GM12873 (cell line): ENCODE data around the gene LGALS4.

Experiments used
- TF ChIP-seq, protein P1 (sequence below): IDR thresholded peaks from 2 replicates; pipeline ENCODE4 v1.5.1; 2012; ENCODE audit warnings: low read depth, mild to moderate bottlenecking, moderate library complexity, low read length, control low read depth; ENCODE audit not compliant: insufficient read depth; ENCODE audit errors: missing control alignments

LGALS4 gene

DNA sequence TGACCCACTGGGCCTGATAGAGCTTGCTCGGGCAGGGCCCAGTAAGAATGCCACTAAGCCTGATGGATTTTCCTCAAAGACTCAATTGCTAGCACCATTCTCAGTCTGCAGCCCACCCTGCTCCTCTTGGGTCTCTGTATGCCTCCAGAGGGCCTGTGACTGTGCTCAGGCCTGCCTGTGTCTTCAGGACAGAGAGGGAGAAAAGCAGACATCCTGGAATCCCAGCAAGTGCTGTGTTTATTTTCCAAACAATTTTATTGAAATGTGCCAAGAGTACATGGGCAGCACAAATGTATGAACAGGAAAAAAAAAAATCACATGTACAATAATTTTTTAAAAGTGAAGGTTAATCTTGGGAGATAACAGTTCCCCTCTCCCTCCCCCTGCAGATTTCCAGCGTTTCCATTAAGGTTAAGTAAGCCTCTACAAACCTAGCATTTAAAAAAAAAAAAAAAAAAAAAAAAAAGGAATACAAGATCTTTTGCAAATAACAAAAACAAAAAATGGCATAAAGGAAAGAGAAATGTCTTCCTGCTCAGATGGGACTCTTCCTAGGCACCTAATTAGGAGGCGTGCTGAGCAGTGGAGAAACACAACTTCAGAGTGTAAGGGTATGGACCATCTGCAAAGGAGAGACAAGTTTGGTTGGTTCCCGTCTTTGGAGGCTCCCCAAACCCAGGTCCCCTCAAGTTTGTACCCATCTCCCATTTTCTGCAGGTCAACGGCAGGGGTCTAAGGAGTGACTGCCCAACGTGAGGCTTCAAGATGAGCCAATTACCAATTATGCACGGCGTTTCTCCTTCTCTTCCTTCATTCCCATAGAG, 23.6 kb upstream of the LGALS4 start:
- TF ChIP-seq, protein P1, sequence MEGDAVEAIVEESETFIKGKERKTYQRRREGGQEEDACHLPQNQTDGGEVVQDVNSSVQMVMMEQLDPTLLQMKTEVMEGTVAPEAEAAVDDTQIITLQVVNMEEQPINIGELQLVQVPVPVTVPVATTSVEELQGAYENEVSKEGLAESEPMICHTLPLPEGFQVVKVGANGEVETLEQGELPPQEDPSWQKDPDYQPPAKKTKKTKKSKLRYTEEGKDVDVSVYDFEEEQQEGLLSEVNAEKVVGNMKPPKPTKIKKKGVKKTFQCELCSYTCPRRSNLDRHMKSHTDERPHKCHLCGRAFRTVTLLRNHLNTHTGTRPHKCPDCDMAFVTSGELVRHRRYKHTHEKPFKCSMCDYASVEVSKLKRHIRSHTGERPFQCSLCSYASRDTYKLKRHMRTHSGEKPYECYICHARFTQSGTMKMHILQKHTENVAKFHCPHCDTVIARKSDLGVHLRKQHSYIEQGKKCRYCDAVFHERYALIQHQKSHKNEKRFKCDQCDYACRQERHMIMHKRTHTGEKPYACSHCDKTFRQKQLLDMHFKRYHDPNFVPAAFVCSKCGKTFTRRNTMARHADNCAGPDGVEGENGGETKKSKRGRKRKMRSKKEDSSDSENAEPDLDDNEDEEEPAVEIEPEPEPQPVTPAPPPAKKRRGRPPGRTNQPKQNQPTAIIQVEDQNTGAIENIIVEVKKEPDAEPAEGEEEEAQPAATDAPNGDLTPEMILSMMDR, result no peak

DNA sequence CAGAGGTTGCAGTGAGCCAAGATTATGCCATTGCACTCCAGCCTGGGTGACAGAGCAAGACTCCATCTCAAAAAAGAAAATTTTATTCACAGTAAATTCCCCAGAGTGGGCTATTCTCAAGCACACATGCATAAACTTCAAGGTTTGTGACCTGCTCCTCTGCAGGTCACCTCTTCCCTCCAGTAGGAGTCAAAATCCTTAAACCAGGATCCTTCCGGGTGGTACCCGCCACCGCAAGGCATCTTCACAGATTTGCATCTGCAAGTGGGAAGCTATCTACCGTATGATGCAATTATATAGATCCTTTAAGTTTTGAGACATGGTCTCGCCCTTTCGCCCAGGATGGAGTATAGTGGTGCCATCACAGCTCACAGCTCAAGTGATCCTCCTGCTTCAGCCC, 21.8 kb upstream of the LGALS4 start:
- TF ChIP-seq, protein P1, result no peak

DNA sequence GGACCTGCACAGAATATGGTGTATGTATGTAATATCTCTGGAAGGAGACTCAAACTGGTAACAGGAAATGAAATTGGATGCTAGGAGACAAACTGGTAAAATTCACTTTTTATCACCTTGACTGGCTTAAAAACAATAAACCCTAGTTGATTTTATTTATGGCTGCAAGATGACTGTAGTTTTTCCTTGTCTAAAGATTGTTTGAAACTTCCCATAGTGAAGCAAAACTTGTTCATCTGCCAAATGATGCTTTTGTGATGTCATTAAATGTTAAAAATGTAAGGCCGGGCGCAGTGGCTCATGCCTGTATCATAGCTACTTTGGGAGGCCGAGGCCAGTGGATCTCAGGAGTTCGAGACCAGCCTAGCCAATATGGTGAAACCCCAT, 21.4 kb upstream of the LGALS4 start:
- TF ChIP-seq, protein P1, result no peak

DNA sequence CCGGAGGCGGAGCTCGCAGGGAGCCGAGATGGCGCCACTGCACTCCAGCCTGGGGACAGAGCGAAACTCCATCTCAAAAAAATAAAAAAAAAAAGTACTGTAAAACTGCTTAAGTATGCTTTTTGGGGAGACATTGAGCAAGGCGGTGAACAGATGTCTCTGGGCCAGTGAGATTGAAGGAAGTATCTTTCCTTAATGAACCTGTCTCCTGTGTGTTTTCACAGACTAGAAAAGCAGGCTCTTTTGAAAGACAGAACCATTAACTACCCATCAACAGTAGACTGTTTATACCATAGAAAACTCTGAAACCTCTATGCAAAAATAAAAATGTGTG, 20.3 kb upstream of the LGALS4 start:
- TF ChIP-seq, protein P1, result no peak

DNA sequence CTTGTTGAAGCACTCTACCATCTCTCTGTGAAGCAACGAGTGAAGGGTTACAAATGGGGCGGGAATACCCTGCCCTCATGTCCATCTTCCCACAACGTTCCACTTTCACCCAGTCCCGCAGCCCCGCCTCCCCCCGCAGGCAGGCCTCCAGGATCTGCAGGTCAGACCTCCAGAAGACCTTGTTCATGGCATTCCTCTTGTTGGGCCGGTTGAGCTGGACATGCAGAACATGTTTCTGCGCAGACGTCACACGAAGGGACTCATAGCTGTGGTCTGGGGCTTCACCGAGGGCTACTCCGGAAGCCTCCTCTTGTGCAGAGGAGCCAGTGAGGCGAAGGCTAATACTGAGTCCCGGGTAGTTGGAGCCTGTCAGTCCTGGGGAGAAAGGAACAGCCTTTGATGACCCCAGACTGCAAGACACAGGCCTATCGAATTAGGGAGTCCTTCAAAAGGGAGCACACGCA, 18.4 kb upstream of the LGALS4 start:
- TF ChIP-seq, protein P1, result no peak

DNA sequence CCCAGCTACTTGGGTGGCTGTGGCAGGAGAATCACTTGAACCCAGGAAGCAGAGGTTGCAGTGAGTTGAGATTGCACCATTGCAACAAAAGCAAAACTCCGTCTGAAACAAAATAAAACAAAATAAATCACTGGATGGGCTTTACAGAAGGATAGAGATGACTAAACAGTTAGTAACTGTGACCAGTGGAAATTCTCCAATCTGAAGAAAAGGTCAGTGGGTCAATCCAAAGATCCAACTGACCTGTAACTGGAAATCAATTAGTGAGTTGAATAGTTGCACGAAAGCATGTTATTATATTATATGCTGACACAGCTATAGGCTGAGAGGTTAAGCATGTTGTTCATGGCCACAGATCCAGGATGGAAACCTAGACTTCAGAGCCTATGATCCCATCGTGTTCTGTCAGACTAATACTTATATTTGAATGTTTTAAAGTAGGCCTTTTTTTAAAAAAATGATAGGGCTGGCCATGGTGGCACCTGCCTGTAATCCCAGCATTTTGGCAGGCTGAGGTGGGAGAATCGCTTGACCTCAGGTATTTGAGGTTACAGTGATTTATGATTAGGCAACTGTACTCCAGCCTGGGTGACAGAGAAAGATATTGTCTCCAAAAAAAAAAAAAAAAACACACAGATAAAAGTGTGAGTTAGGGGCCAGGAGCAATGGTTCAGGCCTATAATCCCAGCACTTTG, 17.4 kb upstream of the LGALS4 start:
- TF ChIP-seq, protein P1, result no peak

DNA sequence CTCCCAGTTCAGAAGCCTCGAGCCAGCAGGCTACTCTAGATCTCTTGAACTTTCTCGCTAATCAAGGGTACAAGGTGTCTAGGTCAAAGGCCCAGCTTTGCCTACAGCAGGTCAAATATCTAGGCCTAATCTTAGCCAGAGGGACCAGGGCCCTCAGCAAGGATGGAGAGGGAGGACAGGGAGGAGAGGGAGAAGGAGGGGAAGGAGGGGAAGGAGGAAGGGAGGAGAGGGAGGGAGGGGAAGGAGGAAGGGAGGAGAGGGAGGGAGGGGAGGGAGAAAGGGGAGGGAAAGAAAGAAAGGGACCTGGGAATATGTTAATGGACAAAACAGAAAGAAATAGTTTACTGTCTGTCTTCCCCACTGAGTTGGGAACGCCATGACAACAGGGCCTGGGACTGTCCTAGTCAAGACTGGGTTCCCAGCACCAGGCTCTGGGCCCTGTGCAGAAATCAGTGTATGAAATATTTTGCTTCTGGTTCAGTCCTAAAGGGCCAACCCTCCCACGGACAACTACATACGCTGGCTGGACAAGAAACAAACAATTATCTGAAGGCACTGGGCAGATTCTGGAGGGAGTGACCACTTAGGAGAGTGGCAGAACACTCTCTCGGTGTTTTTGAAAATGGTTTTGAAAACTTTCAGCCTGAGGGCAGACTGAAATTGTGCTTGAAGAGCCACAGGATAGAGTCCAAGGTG, 14.3 kb upstream of the LGALS4 start:
- TF ChIP-seq, protein P1, result no peak
